ENCODE data around the gene CCDC154. TPM values are rescaled to one million over a fixed set of nuclear protein-coding genes. Genes with fewer than 3 reads are reported as not detected.

CCDC154 gene
- total and polyA plus RNA-seq, 2 donors (not counting 1 experiment from before 2014, with no cell fraction given): 12.4 to 22.9 TPM

DNA sequence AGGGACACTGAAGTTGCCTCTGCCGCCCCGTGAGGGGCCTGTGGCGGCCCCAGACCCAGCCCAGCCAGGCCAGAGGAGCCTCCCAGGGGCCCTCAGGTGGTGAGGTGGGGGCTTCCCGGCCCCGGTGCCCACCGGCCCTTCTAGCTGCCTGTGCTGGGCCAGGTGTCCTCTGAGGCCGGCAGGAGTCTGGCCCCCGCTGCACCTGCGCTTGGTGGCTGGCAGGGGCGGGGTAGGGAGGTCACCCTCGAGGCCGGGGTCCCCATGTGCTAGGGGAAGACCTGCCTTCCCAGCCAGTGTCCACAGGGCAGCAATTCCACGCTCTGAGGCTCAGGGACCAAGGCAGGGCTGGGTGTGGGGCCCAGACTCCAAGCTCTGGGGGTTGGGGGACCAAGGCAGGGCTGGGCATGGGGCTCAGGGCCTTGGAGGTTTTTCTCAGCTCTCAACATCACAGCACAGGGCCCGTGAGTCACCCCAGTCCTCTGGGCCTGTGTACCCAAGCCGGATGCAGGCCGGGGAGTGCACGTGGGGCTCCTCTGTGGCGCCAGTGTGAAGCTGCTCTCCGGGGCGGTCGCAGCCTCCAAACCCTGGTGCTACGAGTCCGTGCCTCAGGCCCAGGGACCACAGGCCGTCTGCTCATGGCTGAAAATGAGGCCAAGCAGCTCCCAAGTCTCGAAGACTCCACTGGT, 1.3 kb upstream of the CCDC154 start:
- 88% methylated on average over 23 of the region's 25 CpGs for WGBS (ENCODE audit: insufficient coverage)
- DNase-seq: no peak
- no peak overlapping the region for H2AFZ ChIP-seq (ENCODE audit: insufficient read depth, low read depth, low read length, poor library complexity, severe bottlenecking)
- peak overlapping the region; percentile 62 for H3K9ac ChIP-seq (ENCODE audit: low read length)
- peak overlapping the region; percentile 67 to 100 for H3K27ac ChIP-seq (ENCODE audit: low read length in 2 of 2)
- peaks cover 7% of the 10 kb centered on the region for H3K79me2 ChIP-seq (ENCODE audit: control insufficient read depth, insufficient read depth, low read length)
- peaks cover 4% of the 10 kb centered on the region for H3K4me1 Mint-ChIP-seq
- no peaks in the 10 kb centered on the region for H3K9me3 Mint-ChIP-seq (ENCODE audit: insufficient read depth)
- ChIA-PET CTCF (interaction anchor here (0.8 kb wide), 1 partner anchor 11 kb away, joined by 3 read pairs; no protein-coding TSS in a partner anchor), POLR2A (no interaction called here)
- H3K27me3 ChIP-seq (replicated peaks in 1 of 4; ENCODE audit: control extremely low read depth in 1 of 4, control insufficient read depth in 3 of 4, insufficient read depth in 4 of 4, low read length in 3 of 4): no peaks in the 10 kb centered on the region
- peaks cover 0 to 45% of the 10 kb centered on the region in 2 experiments for H3K36me3 ChIP-seq (replicated peaks in 1 of 2; ENCODE audit: control extremely low read depth in 1 of 2, control insufficient read depth in 1 of 2, extremely low read depth in 1 of 2, insufficient read depth in 2 of 2, low read length in 1 of 2)
- no peaks in the 10 kb centered on the region for H3K27me3 Mint-ChIP-seq
- H3K4me2 ChIP-seq (replicated peaks; ENCODE audit: low read depth, low read length, poor library complexity, severe bottlenecking): peak overlapping the region; percentile 74
- peaks cover 5% of the 10 kb centered on the region for H4K20me1 ChIP-seq (ENCODE audit: control insufficient read depth, insufficient read depth, low read length, poor library complexity, severe bottlenecking)
- H3K9me3 ChIP-seq (ENCODE audit: control extremely low read depth in 1 of 3, control insufficient read depth in 2 of 3, insufficient read depth in 1 of 3, low read length in 2 of 3): no peaks in the 10 kb centered on the region
- peak overlapping the region; percentile 68 for H3K27ac Mint-ChIP-seq
- peaks cover 24% of the 10 kb centered on the region in 2 donors for H3K4me1 ChIP-seq (ENCODE audit: control insufficient read depth in 2 of 2, insufficient read depth in 2 of 2, low read length in 2 of 2)
- TF ChIP-seq, protein P1, sequence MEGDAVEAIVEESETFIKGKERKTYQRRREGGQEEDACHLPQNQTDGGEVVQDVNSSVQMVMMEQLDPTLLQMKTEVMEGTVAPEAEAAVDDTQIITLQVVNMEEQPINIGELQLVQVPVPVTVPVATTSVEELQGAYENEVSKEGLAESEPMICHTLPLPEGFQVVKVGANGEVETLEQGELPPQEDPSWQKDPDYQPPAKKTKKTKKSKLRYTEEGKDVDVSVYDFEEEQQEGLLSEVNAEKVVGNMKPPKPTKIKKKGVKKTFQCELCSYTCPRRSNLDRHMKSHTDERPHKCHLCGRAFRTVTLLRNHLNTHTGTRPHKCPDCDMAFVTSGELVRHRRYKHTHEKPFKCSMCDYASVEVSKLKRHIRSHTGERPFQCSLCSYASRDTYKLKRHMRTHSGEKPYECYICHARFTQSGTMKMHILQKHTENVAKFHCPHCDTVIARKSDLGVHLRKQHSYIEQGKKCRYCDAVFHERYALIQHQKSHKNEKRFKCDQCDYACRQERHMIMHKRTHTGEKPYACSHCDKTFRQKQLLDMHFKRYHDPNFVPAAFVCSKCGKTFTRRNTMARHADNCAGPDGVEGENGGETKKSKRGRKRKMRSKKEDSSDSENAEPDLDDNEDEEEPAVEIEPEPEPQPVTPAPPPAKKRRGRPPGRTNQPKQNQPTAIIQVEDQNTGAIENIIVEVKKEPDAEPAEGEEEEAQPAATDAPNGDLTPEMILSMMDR (IDR thresholded peaks at IDR 0.05): no peak
- no peak for TF ChIP-seq EZH2 (IDR thresholded peaks at IDR 0.05; ENCODE audit: borderline replicate concordance, insufficient read depth, low read depth, low read length, poor library complexity, severe bottlenecking)
- peak; percentile 39 for ATAC-seq (ENCODE audit: low read depth)
- H3K4me3 ChIP-seq (ENCODE audit: control extremely low read depth in 1 of 5, extremely low read depth in 1 of 5, insufficient read depth in 1 of 5, low read depth in 2 of 5, low read length in 4 of 5): peak overlapping the region in 3 of 5 experiments; percentile 21 to 33 (median 32)
- H3K4me3 Mint-ChIP-seq: peak overlapping the region; percentile 26
- intact Hi-C loops (cut with micrococcal nuclease): no loop called here
